Subcutaneous adipose tissue (tissue), 4 donors: Measurements from ENCODE around the gene DAD1. TPM values are rescaled to one million over a fixed set of nuclear protein-coding genes. Genes with fewer than 3 reads are reported as not detected.

ENCODE experiments used
- small RNA-seq: library from RNA; depleted of rRNA; stranded (forward); fragments of <200 nt; gene quantifications from one replicate; pipeline ENCODE3, GENCODE V24; 2016
- total RNA-seq, 4 donors: library from RNA; depleted of rRNA; stranded (reverse); fragments of >200 nt; gene quantifications; one replicate each; pipeline ENCODE4 v1.1.0, GENCODE V29; 2016

Gene DAD1
- total RNA-seq, 4 donors from 2014 or later: 114 to 356 (median 179) TPM

Small RNA genes within 50 kb of the gene (small RNA-seq; reads per million reads assigned to genes)
- gene TRAJ1 (not detected), gene TRAJ10 (not detected), gene TRAJ11 (not detected), gene TRAJ12 (not detected), gene TRAJ13 (not detected), gene TRAJ14 (not detected), gene TRAJ16 (not detected), gene TRAJ17 (not detected), gene TRAJ18 (not detected), gene TRAJ19 (not detected), gene TRAJ2 (not detected), gene TRAJ20 (not detected), gene TRAJ21 (not detected), gene TRAJ22 (not detected), gene TRAJ23 (not detected), gene TRAJ24 (not detected), gene TRAJ25 (not detected), gene TRAJ26 (not detected), gene TRAJ27 (not detected), gene TRAJ28 (not detected), gene TRAJ3 (not detected), gene TRAJ4 (not detected), gene TRAJ5 (not detected), gene TRAJ6 (not detected), gene TRAJ7 (not detected), gene TRAJ8 (not detected), gene TRAJ9 (not detected)

Other genes starting within 250 kb of the DAD1 start
- 10 to 100 TPM; 22.8 to 43.5 (median 38.1) TPM for gene ABHD4, start 9.1 kb upstream of the DAD1 start, total RNA-seq
- gene OR6J1, start 55.1 kb upstream of the DAD1 start, total RNA-seq: under 1 TPM in 1 of 4 donors, not detected in 3; 0.17 TPM
- 100 to 1,000 TPM in 1 of 4 donors, 10 to 100 TPM in 3; 81.9 to 102 (median 87.5) TPM for gene OXA1L, start 177.5 kb upstream of the DAD1 start, total RNA-seq
- gene SLC7A7, start 226.2 kb upstream of the DAD1 start, total RNA-seq: 100 to 1,000 TPM in 1 of 4 donors, 10 to 100 TPM in 3; 11.7 to 136 (median 44.0) TPM
- 10 to 100 TPM; 13.9 to 55.6 (median 31.2) TPM for gene MRPL52, start 240.7 kb upstream of the DAD1 start, total RNA-seq
- gene MMP14, start 247.4 kb upstream of the DAD1 start, total RNA-seq: 100 to 1,000 TPM; 134 to 284 (median 217) TPM